Measurements from ENCODE around the gene ZFYVE9.

- TF ChIP-seq ISL1 (CRISPR knock-in tag; IDR thresholded peaks at IDR 0.05) (no peak), ZC3H10 (CRISPR knock-in tag; IDR thresholded peaks at IDR 0.05) (no peak), OSR1 (CRISPR knock-in tag; IDR thresholded peaks at IDR 0.05) (no peak), ZFP3 (CRISPR knock-in tag; IDR thresholded peaks at IDR 0.05) (no peak), CREB5 (CRISPR knock-in tag; IDR thresholded peaks at IDR 0.05; ENCODE audit: low read depth) (no peak), ARNTL (CRISPR knock-in tag; IDR thresholded peaks at IDR 0.05; ENCODE audit: borderline replicate concordance, low read depth) (no peak), GLIS3 (CRISPR knock-in tag; IDR thresholded peaks at IDR 0.05) (no peak), ZFP30 (CRISPR knock-in tag; IDR thresholded peaks at IDR 0.05) (no peak)
Measured at GRCh38 chr1:52234708-52235107, 92.8 kb downstream of the ZFYVE9 start.
